ENCODE data around the gene POM121L12.

DNA sequence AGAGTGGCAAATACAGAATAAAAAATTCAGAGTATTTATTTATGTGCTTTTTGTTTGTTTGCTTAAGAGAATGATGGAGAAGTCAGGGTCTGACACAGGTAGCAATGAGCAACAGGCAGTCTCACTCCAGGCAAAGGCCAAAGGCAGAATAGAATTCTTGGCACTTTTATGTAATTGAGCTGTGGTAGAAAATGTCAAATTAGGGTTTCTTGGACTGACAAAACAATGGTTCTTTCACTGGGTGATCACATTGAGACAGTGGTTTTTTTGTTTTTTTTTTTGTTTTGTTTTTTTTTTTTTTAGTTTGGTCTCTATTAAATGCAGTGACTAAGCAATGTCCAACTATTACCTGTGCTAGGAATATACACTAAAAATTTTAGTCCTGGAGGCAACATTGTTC lies 27.4 kb downstream of the POM121L12 start:
- TF ChIP-seq POLR2A (IDR thresholded peaks at IDR 0.05), result no peak
- TF ChIP-seq, protein P1, sequence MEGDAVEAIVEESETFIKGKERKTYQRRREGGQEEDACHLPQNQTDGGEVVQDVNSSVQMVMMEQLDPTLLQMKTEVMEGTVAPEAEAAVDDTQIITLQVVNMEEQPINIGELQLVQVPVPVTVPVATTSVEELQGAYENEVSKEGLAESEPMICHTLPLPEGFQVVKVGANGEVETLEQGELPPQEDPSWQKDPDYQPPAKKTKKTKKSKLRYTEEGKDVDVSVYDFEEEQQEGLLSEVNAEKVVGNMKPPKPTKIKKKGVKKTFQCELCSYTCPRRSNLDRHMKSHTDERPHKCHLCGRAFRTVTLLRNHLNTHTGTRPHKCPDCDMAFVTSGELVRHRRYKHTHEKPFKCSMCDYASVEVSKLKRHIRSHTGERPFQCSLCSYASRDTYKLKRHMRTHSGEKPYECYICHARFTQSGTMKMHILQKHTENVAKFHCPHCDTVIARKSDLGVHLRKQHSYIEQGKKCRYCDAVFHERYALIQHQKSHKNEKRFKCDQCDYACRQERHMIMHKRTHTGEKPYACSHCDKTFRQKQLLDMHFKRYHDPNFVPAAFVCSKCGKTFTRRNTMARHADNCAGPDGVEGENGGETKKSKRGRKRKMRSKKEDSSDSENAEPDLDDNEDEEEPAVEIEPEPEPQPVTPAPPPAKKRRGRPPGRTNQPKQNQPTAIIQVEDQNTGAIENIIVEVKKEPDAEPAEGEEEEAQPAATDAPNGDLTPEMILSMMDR (IDR thresholded peaks at IDR 0.05), result no peak
